ENCODE data around the gene MAPK10. TPM values are rescaled to one million over a fixed set of nuclear protein-coding genes. Genes with fewer than 3 reads are reported as not detected.

The MAPK10 gene
- total RNA-seq, 1 donor from 2014 or later = 2.2 TPM

- DNase-seq (ENCODE audit: low read depth) = no peak
- TF ChIP-seq CTCF (conservative IDR thresholded peaks at IDR 0.05; ENCODE audit: low read depth, low read length) = no peak
- no peak overlapping the region for H3K4me3 ChIP-seq (ENCODE audit: low read depth, low read length)
Observed at GRCh38 chr4:86250006-86250405, 109.8 kb downstream of the MAPK10 start.

GRCh38 chr4:86249074-86249473 lies 110.8 kb downstream of the MAPK10 start:
- H3K4me3 ChIP-seq (ENCODE audit: low read depth, low read length) = no peak overlapping the region
- DNase-seq (ENCODE audit: low read depth) = no peak
- TF ChIP-seq CTCF (conservative IDR thresholded peaks at IDR 0.05; ENCODE audit: low read depth, low read length) = no peak

- no peak for TF ChIP-seq CTCF (conservative IDR thresholded peaks at IDR 0.05; ENCODE audit: low read depth, low read length)
- DNase-seq (ENCODE audit: low read depth) = no peak
- H3K4me3 ChIP-seq (ENCODE audit: low read depth, low read length) = no peak overlapping the region
Observed at GRCh38 chr4:86247906-86248305, 111.9 kb downstream of the MAPK10 start.

GRCh38 chr4:86247320-86247719 lies 112.5 kb downstream of the MAPK10 start:
- no peak overlapping the region for H3K4me3 ChIP-seq (ENCODE audit: low read depth, low read length)
- TF ChIP-seq CTCF (conservative IDR thresholded peaks at IDR 0.05; ENCODE audit: low read depth, low read length) = no peak
- no peak for DNase-seq (ENCODE audit: low read depth)

GRCh38 chr4:86243750-86244149 lies 116.1 kb downstream of the MAPK10 start:
- no peak for TF ChIP-seq CTCF (conservative IDR thresholded peaks at IDR 0.05; ENCODE audit: low read depth, low read length)
- H3K4me3 ChIP-seq (ENCODE audit: low read depth, low read length) = no peak overlapping the region
- DNase-seq (ENCODE audit: low read depth) = no peak

GRCh38 chr4:86242677-86243076 lies 117.2 kb downstream of the MAPK10 start:
- DNase-seq (ENCODE audit: low read depth) = no peak
- TF ChIP-seq CTCF (conservative IDR thresholded peaks at IDR 0.05; ENCODE audit: low read depth, low read length) = no peak
- no peak overlapping the region for H3K4me3 ChIP-seq (ENCODE audit: low read depth, low read length)

- no peak for DNase-seq (ENCODE audit: low read depth)
- no peak for TF ChIP-seq CTCF (conservative IDR thresholded peaks at IDR 0.05; ENCODE audit: low read depth, low read length)
- no peak overlapping the region for H3K4me3 ChIP-seq (ENCODE audit: low read depth, low read length)
Observed at GRCh38 chr4:86235549-86235948, 124.3 kb downstream of the MAPK10 start.

Data from epithelial cell of proximal tubule (primary cell).